ENCODE data around the gene CNTN5.

CNTN5 gene

GRCh38 chr11:99383648-99384245 is 363.0 kb downstream of the CNTN5 start:
- no peak for DNase-seq (ENCODE audit: low read depth in 2 of 2)

- DNase-seq (ENCODE audit: low read depth in 2 of 2), result no peak
These were observed 370.5 kb downstream of the CNTN5 start for GRCh38 chr11:99391245-99391644.

GRCh38 chr11:99406345-99406744 is 385.6 kb downstream of the CNTN5 start:
- no peak for DNase-seq (ENCODE audit: low read depth in 2 of 2)

GRCh38 chr11:99410636-99411035 is 389.9 kb downstream of the CNTN5 start:
- DNase-seq (ENCODE audit: low read depth in 2 of 2), result no peak

- DNase-seq (ENCODE audit: low read depth in 2 of 2), result no peak
These were observed 398.4 kb downstream of the CNTN5 start for GRCh38 chr11:99418927-99419720.

- DNase-seq (ENCODE audit: low read depth in 2 of 2), result no peak
These were observed 399.2 kb downstream of the CNTN5 start for GRCh38 chr11:99419991-99420390.

- DNase-seq (ENCODE audit: low read depth in 2 of 2), result no peak
These were observed 402.1 kb downstream of the CNTN5 start for GRCh38 chr11:99422581-99423427.

GRCh38 chr11:99423428-99423983 is 402.8 kb downstream of the CNTN5 start:
- DNase-seq (ENCODE audit: low read depth in 2 of 2), result no peak

GRCh38 chr11:99424313-99425084 is 403.8 kb downstream of the CNTN5 start:
- DNase-seq (ENCODE audit: low read depth in 2 of 2), result no peak

- DNase-seq (ENCODE audit: low read depth in 2 of 2), result no peak
These were observed 404.8 kb downstream of the CNTN5 start for GRCh38 chr11:99425596-99425995.

GRCh38 chr11:99432677-99433076 is 411.9 kb downstream of the CNTN5 start:
- DNase-seq (ENCODE audit: low read depth in 2 of 2), result no peak

GRCh38 chr11:99443276-99443675 is 422.5 kb downstream of the CNTN5 start:
- no peak for DNase-seq (ENCODE audit: low read depth in 2 of 2)

- DNase-seq (ENCODE audit: low read depth in 2 of 2), result no peak
These were observed 425.7 kb downstream of the CNTN5 start for GRCh38 chr11:99446400-99446799.

GRCh38 chr11:99449345-99449744 is 428.6 kb downstream of the CNTN5 start:
- no peak for DNase-seq (ENCODE audit: low read depth in 2 of 2)

GRCh38 chr11:99452075-99452474 is 431.3 kb downstream of the CNTN5 start:
- no peak for DNase-seq (ENCODE audit: low read depth in 2 of 2)

- DNase-seq (ENCODE audit: low read depth in 2 of 2), result no peak
These were observed 441.2 kb downstream of the CNTN5 start for GRCh38 chr11:99461913-99462312.

GRCh38 chr11:99464985-99465384 is 444.2 kb downstream of the CNTN5 start:
- DNase-seq (ENCODE audit: low read depth in 2 of 2), result no peak

- no peak for DNase-seq (ENCODE audit: low read depth in 2 of 2)
These were observed 468.8 kb downstream of the CNTN5 start for GRCh38 chr11:99489581-99489980.

- DNase-seq (ENCODE audit: low read depth in 2 of 2), result no peak
These were observed 473.3 kb downstream of the CNTN5 start for GRCh38 chr11:99494065-99494464.

GRCh38 chr11:99501655-99502054 is 480.9 kb downstream of the CNTN5 start:
- DNase-seq (ENCODE audit: low read depth in 2 of 2), result no peak

GRCh38 chr11:99505316-99505715 is 484.6 kb downstream of the CNTN5 start:
- no peak for DNase-seq (ENCODE audit: low read depth in 2 of 2)
